ENCODE measurements around the gene FAM72C. TPM values are rescaled to one million over a fixed set of nuclear protein-coding genes. Genes with fewer than 3 reads are reported as not detected.
"Not testable (repeated sequence)": the region's sequence is repeated elsewhere in the genome, so short reads cannot be mapped to it uniquely, and the experiment has no call there.

Gene FAM72C
- polyA plus RNA-seq, 3 donors = 0.28 to 0.33 (median 0.31) TPM

- H3K27ac Mint-ChIP-seq; H3K9me3 ChIP-seq (replicated peaks in 1 of 2; ENCODE audit: control insufficient read depth in 1 of 2, insufficient read depth in 1 of 2, low read length in 2 of 2); intact Hi-C loops (cut with micrococcal nuclease); H3K9ac ChIP-seq (ENCODE audit: insufficient read depth, low read length, poor library complexity, severe bottlenecking); H4K20me1 ChIP-seq (ENCODE audit: insufficient read depth, low read length); H3K27me3 ChIP-seq (ENCODE audit: control insufficient read depth in 2 of 2, insufficient read depth in 2 of 2, low read length in 2 of 2); H3K79me2 ChIP-seq (ENCODE audit: insufficient read depth, low read length); H3K36me3 ChIP-seq (replicated peaks in 1 of 2; ENCODE audit: control insufficient read depth in 1 of 2, insufficient read depth in 2 of 2, low read length in 2 of 2); H3K4me3 Mint-ChIP-seq; H3K36me3 Mint-ChIP-seq; H3K4me3 ChIP-seq (replicated peaks in 1 of 3; ENCODE audit: low read depth in 2 of 3, low read length in 3 of 3); H3K27ac ChIP-seq (ENCODE audit: low read depth in 1 of 2, low read length in 2 of 2); H3K27me3 Mint-ChIP-seq (ENCODE audit: low read depth in 3 of 3); H3K9me3 Mint-ChIP-seq; H3K4me1 ChIP-seq (ENCODE audit: control insufficient read depth in 1 of 2, insufficient read depth in 2 of 2, low read length in 2 of 2); H3K4me2 ChIP-seq (replicated peaks; ENCODE audit: extremely low read depth, low read length, poor library complexity, severe bottlenecking); H2AFZ ChIP-seq (ENCODE audit: insufficient read depth, low read depth, low read length, poor library complexity, severe bottlenecking); H3K4me1 Mint-ChIP-seq: not testable (repeated sequence)
- WGBS (ENCODE audit: insufficient coverage) = no CpG with 5 or more reads among the region's 8 CpGs
- DNase-seq = peak; percentile 18 to 34 (median 30)
- peak; percentile 51 for TF ChIP-seq CTCF (IDR thresholded peaks at IDR 0.05)
Observed at GRCh38 chr1:143936457-143937115, 35.2 kb downstream of the FAM72C start.

GRCh38 chr1:143919127-143919526 lies 52.7 kb downstream of the FAM72C start:
- H3K36me3 Mint-ChIP-seq; H4K20me1 ChIP-seq (ENCODE audit: insufficient read depth, low read length); H3K4me1 Mint-ChIP-seq; H3K36me3 ChIP-seq (replicated peaks in 1 of 2; ENCODE audit: control insufficient read depth in 1 of 2, insufficient read depth in 2 of 2, low read length in 2 of 2); H3K9me3 ChIP-seq (replicated peaks in 1 of 2; ENCODE audit: control insufficient read depth in 1 of 2, insufficient read depth in 1 of 2, low read length in 2 of 2); DNase-seq; H3K4me3 ChIP-seq (replicated peaks in 1 of 3; ENCODE audit: low read depth in 2 of 3, low read length in 3 of 3); H3K27ac ChIP-seq (ENCODE audit: low read depth in 1 of 2, low read length in 2 of 2); H2AFZ ChIP-seq (ENCODE audit: insufficient read depth, low read depth, low read length, poor library complexity, severe bottlenecking); H3K27me3 ChIP-seq (ENCODE audit: control insufficient read depth in 2 of 2, insufficient read depth in 2 of 2, low read length in 2 of 2); H3K4me2 ChIP-seq (replicated peaks; ENCODE audit: extremely low read depth, low read length, poor library complexity, severe bottlenecking); H3K4me3 Mint-ChIP-seq; H3K9me3 Mint-ChIP-seq; H3K4me1 ChIP-seq (ENCODE audit: control insufficient read depth in 1 of 2, insufficient read depth in 2 of 2, low read length in 2 of 2); H3K27ac Mint-ChIP-seq; H3K79me2 ChIP-seq (ENCODE audit: insufficient read depth, low read length); H3K27me3 Mint-ChIP-seq (ENCODE audit: low read depth in 3 of 3); H3K9ac ChIP-seq (ENCODE audit: insufficient read depth, low read length, poor library complexity, severe bottlenecking); intact Hi-C loops (cut with micrococcal nuclease): not testable (repeated sequence)
- WGBS (ENCODE audit: insufficient coverage) = no CpG with 5 or more reads among the region's 2 CpGs

GRCh38 chr1:143918552-143918951 lies 53.2 kb downstream of the FAM72C start:
- H3K4me2 ChIP-seq (replicated peaks; ENCODE audit: extremely low read depth, low read length, poor library complexity, severe bottlenecking); H3K4me1 Mint-ChIP-seq; intact Hi-C loops (cut with micrococcal nuclease); H3K36me3 ChIP-seq (replicated peaks in 1 of 2; ENCODE audit: control insufficient read depth in 1 of 2, insufficient read depth in 2 of 2, low read length in 2 of 2); DNase-seq; H3K9me3 ChIP-seq (replicated peaks in 1 of 2; ENCODE audit: control insufficient read depth in 1 of 2, insufficient read depth in 1 of 2, low read length in 2 of 2); H3K4me3 ChIP-seq (replicated peaks in 1 of 3; ENCODE audit: low read depth in 2 of 3, low read length in 3 of 3); H3K9ac ChIP-seq (ENCODE audit: insufficient read depth, low read length, poor library complexity, severe bottlenecking); H3K27ac Mint-ChIP-seq; H3K9me3 Mint-ChIP-seq; H3K79me2 ChIP-seq (ENCODE audit: insufficient read depth, low read length); H4K20me1 ChIP-seq (ENCODE audit: insufficient read depth, low read length); H3K27ac ChIP-seq (ENCODE audit: low read depth in 1 of 2, low read length in 2 of 2); H3K27me3 Mint-ChIP-seq (ENCODE audit: low read depth in 3 of 3); H3K4me1 ChIP-seq (ENCODE audit: control insufficient read depth in 1 of 2, insufficient read depth in 2 of 2, low read length in 2 of 2); H2AFZ ChIP-seq (ENCODE audit: insufficient read depth, low read depth, low read length, poor library complexity, severe bottlenecking); H3K36me3 Mint-ChIP-seq; H3K4me3 Mint-ChIP-seq; H3K27me3 ChIP-seq (ENCODE audit: control insufficient read depth in 2 of 2, insufficient read depth in 2 of 2, low read length in 2 of 2): not testable (repeated sequence)
- WGBS (ENCODE audit: insufficient coverage) = no CpG with 5 or more reads among the region's 3 CpGs

GRCh38 chr1:143913705-143914104 lies 58.1 kb downstream of the FAM72C start:
- peaks cover 1 to 11% (median 3%) of the 10 kb centered on the region in 3 donors for H3K27me3 Mint-ChIP-seq (ENCODE audit: low read depth in 3 of 3)
- H2AFZ ChIP-seq (ENCODE audit: insufficient read depth, low read depth, low read length, poor library complexity, severe bottlenecking); H3K36me3 ChIP-seq (replicated peaks in 1 of 2; ENCODE audit: control insufficient read depth in 1 of 2, insufficient read depth in 2 of 2, low read length in 2 of 2); H3K9me3 ChIP-seq (replicated peaks in 1 of 2; ENCODE audit: control insufficient read depth in 1 of 2, insufficient read depth in 1 of 2, low read length in 2 of 2); H3K36me3 Mint-ChIP-seq; H3K79me2 ChIP-seq (ENCODE audit: insufficient read depth, low read length); H3K27ac Mint-ChIP-seq; H4K20me1 ChIP-seq (ENCODE audit: insufficient read depth, low read length); H3K9ac ChIP-seq (ENCODE audit: insufficient read depth, low read length, poor library complexity, severe bottlenecking); H3K27me3 ChIP-seq (ENCODE audit: control insufficient read depth in 2 of 2, insufficient read depth in 2 of 2, low read length in 2 of 2); H3K4me3 ChIP-seq (replicated peaks in 1 of 3; ENCODE audit: low read depth in 2 of 3, low read length in 3 of 3); H3K27ac ChIP-seq (ENCODE audit: low read depth in 1 of 2, low read length in 2 of 2); DNase-seq; H3K4me3 Mint-ChIP-seq; H3K9me3 Mint-ChIP-seq; intact Hi-C loops (cut with micrococcal nuclease); H3K4me2 ChIP-seq (replicated peaks; ENCODE audit: extremely low read depth, low read length, poor library complexity, severe bottlenecking); H3K4me1 ChIP-seq (ENCODE audit: control insufficient read depth in 1 of 2, insufficient read depth in 2 of 2, low read length in 2 of 2); H3K4me1 Mint-ChIP-seq: not testable (repeated sequence)
- WGBS (ENCODE audit: insufficient coverage) = no CpG with 5 or more reads among the region's 7 CpGs

Measured in CD14-positive monocyte (primary cell).